ENCODE measurements around the gene GABRB3.

GABRB3 gene

GRCh38 chr15:26518885-26519284 lies 254.0 kb downstream of the GABRB3 start:
- no peak for ATAC-seq

DNA sequence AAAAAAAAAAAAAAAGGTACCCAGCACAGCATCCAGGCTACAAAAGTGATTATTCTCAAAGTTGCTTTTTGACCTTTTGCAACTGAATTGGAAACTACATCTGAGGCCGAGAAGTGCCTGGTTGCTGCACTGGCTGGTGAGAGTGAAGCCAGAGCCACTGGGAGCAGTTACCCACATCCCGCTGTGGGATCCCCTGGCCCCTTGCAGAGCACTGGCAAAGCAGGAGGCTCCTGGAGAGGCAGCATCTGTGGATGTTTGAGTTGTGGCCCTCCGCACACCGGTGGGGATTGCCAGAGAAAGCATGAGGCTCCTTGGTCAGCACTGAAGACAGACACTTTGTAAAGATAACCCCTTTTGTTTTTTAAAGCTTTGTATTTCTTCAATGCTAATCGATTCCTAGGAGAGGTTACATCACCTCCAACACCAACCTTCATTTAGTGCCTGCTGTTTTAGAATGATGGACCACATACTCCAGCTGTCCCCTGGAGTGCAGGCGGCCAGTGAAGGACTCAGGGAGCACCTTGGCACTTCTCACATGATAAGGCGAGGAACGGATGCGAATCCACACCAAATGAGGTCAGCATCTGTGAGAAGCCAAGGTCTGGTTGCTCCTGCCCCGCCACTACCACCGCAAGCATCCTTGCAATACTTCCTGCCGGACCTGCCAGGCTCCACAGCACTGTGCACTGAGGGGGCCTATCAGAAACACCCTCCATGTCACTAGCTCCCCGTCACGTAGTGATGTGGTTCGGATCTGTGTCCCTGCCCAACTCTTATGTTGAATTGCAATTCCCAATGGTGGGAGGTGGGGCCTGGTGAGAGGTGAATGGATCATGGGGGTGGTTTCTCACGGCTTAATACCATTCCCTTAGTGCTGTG lies 256.5 kb downstream of the GABRB3 start:
- no peak for ATAC-seq
- TF ChIP-seq CSRNP3 (CRISPR knock-in tag; IDR thresholded peaks at IDR 0.05) (no peak), TCF4 (CRISPR knock-in tag; IDR thresholded peaks at IDR 0.05; ENCODE audit: borderline replicate concordance) (no peak), TSHZ2 (CRISPR knock-in tag; IDR thresholded peaks at IDR 0.05) (no peak), ZC3H10 (CRISPR knock-in tag; IDR thresholded peaks at IDR 0.05) (no peak), ZNF8 (CRISPR knock-in tag; IDR thresholded peaks at IDR 0.05) (no peak), CSDC2 (CRISPR knock-in tag; IDR thresholded peaks at IDR 0.05) (no peak), SNAI2 (CRISPR knock-in tag; IDR thresholded peaks at IDR 0.05) (no peak), ZFP30 (CRISPR knock-in tag; IDR thresholded peaks at IDR 0.05) (no peak), POU6F1 (CRISPR knock-in tag; IDR thresholded peaks at IDR 0.05; ENCODE audit: borderline replicate concordance, low read depth) (no peak), ESRRG (CRISPR knock-in tag; IDR thresholded peaks at IDR 0.05) (no peak), ARNTL (CRISPR knock-in tag; IDR thresholded peaks at IDR 0.05; ENCODE audit: borderline replicate concordance, low read depth) (no peak), GLIS3 (CRISPR knock-in tag; IDR thresholded peaks at IDR 0.05) (no peak), PPARA (CRISPR knock-in tag; IDR thresholded peaks at IDR 0.05; ENCODE audit: borderline replicate concordance) (no peak)
- TF ChIP-seq, protein P1, sequence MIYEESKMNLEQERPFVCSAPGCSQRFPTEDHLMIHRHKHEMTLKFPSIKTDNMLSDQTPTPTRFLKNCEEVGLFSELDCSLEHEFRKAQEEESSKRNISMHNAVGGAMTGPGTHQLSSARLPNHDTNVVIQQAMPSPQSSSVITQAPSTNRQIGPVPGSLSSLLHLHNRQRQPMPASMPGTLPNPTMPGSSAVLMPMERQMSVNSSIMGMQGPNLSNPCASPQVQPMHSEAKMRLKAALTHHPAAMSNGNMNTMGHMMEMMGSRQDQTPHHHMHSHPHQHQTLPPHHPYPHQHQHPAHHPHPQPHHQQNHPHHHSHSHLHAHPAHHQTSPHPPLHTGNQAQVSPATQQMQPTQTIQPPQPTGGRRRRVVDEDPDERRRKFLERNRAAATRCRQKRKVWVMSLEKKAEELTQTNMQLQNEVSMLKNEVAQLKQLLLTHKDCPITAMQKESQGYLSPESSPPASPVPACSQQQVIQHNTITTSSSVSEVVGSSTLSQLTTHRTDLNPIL (CRISPR knock-in tag; IDR thresholded peaks at IDR 0.05; ENCODE audit: low read depth), result no peak
- TF ChIP-seq, protein P2, sequence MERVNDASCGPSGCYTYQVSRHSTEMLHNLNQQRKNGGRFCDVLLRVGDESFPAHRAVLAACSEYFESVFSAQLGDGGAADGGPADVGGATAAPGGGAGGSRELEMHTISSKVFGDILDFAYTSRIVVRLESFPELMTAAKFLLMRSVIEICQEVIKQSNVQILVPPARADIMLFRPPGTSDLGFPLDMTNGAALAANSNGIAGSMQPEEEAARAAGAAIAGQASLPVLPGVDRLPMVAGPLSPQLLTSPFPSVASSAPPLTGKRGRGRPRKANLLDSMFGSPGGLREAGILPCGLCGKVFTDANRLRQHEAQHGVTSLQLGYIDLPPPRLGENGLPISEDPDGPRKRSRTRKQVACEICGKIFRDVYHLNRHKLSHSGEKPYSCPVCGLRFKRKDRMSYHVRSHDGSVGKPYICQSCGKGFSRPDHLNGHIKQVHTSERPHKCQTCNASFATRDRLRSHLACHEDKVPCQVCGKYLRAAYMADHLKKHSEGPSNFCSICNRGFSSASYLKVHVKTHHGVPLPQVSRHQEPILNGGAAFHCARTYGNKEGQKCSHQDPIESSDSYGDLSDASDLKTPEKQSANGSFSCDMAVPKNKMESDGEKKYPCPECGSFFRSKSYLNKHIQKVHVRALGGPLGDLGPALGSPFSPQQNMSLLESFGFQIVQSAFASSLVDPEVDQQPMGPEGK (CRISPR knock-in tag; IDR thresholded peaks at IDR 0.05; ENCODE audit: borderline replicate concordance), result no peak

More at GRCh38 chr15:26518885-26519284, 254.0 kb downstream of the GABRB3 start:
- TF ChIP-seq, protein P2 (CRISPR knock-in tag; IDR thresholded peaks at IDR 0.05; ENCODE audit: borderline replicate concordance), result no peak
- no peak for TF ChIP-seq TSHZ2 (CRISPR knock-in tag; IDR thresholded peaks at IDR 0.05)

Measured in SK-N-SH treated with all-trans-retinoic acid at 6 μM for 48 hours (cell line).